Hepatocyte (in vitro differentiated cells): ENCODE measurements around the gene LRCOL1. TPM values are rescaled to one million over a fixed set of nuclear protein-coding genes. Genes with fewer than 3 reads are reported as not detected.

Experiments used
- DNase-seq: peaks from one replicate; pipeline ENCODE4 v3.0.0-alpha.2; 2016; ENCODE audit warnings: low spot score
- H2AFZ ChIP-seq: fragments of 200-600 bp; sonication (generic); 2 replicates; pipeline ENCODE4 v1.6.0; 2016; ENCODE audit warnings: antibody characterized with exemption, mild to moderate bottlenecking
- H3K27ac ChIP-seq: fragments of 200-600 bp; sonication (generic); 2 replicates; pipeline ENCODE4 v1.5.1; 2016; ENCODE audit warnings: mild to moderate bottlenecking
- H3K27me3 ChIP-seq: fragments of 200-600 bp; sonication (generic); 2 replicates; pipeline ENCODE4 v1.6.1; 2016
- H3K36me3 ChIP-seq: fragments of 200-600 bp; sonication (generic); replicated peaks from 2 replicates; pipeline ENCODE4 v1.5.1; 2016; ENCODE audit warnings: low read depth; ENCODE audit not compliant: insufficient read depth
- H3K4me1 ChIP-seq: fragments of 200-600 bp; sonication (generic); 2 replicates; pipeline ENCODE4 v1.5.1; 2016; ENCODE audit warnings: mild to moderate bottlenecking, moderate library complexity; ENCODE audit not compliant: insufficient read depth
- H3K4me2 ChIP-seq: fragments of 200-600 bp; sonication (generic); 2 replicates; pipeline ENCODE4 v1.6.0; 2016
- H3K4me3 ChIP-seq: fragments of 200-600 bp; sonication (generic); 2 replicates; pipeline ENCODE4 v1.5.1; 2016; ENCODE audit warnings: mild to moderate bottlenecking
- H3K79me2 ChIP-seq: fragments of 200-600 bp; sonication (generic); 2 replicates; pipeline ENCODE4 v1.6.0; 2017; ENCODE audit warnings: mild to moderate bottlenecking
- H3K9me2 ChIP-seq: fragments of 200-600 bp; sonication (generic); replicated peaks from 2 replicates; pipeline ENCODE4 v1.6.0; 2017; ENCODE audit warnings: mild to moderate bottlenecking; ENCODE audit not compliant: insufficient read depth
- H3K9me3 ChIP-seq: fragments of 200-600 bp; sonication (generic); 2 replicates; pipeline ENCODE4 v1.5.1; 2016; ENCODE audit warnings: low read depth, mild to moderate bottlenecking
- H4K20me1 ChIP-seq: fragments of 200-600 bp; sonication (generic); 2 replicates; pipeline ENCODE4 v1.6.0; 2016; ENCODE audit warnings: mild to moderate bottlenecking; ENCODE audit not compliant: insufficient read depth, poor library complexity, severe bottlenecking
- CTCF ChIP-seq: fragments of 200-600 bp; sonication (generic); IDR thresholded peaks from 2 replicates; pipeline ENCODE4 v1.5.1; 2016; ENCODE audit warnings: antibody characterized with exemption, mild to moderate bottlenecking; ENCODE audit not compliant: poor library complexity
- EZH2 ChIP-seq: fragments of 200-600 bp; sonication (generic); IDR thresholded peaks from 2 replicates; pipeline ENCODE4 v1.6.1; 2016; ENCODE audit warnings: antibody characterized with exemption, mild to moderate bottlenecking, borderline replicate concordance
- EZH2phosphoT487 ChIP-seq: fragments of 200-600 bp; sonication (generic); IDR thresholded peaks from one replicate; pipeline ENCODE4 v1.6.1; 2018; ENCODE audit warnings: antibody characterized with exemption, mild to moderate bottlenecking, low read depth, moderate library complexity; ENCODE audit not compliant: unreplicated experiment, severe bottlenecking
- WGBS: methylation state at CpG from one replicate; pipeline ENCODE4 v1.1.6; 2016; ENCODE audit warnings: low lambda C conversion rate; ENCODE audit errors: missing lambda C conversion rate; 5-methylcytosine and 5-hydroxymethylcytosine counted together
- polyA plus RNA-seq: library from polyadenylated mRNA; unstranded; fragments of >200 nt; fragmentation: Nextera tagmentation; extraction: Ambion mirVana; gene quantifications from 2 replicates; pipeline ENCODE4 v1.2.1, GENCODE V29; 2016
- total RNA-seq: library from RNA; depleted of rRNA; stranded (reverse); fragments of >200 nt; gene quantifications from 2 replicates; pipeline ENCODE4 v1.2.3, GENCODE V29; 2014

Gene LRCOL1
- total and polyA plus RNA-seq, 2 experiments from 2014 or later, result 0.28 TPM; not detected in 1

- Histone ChIP-seq H3K9me2 (no peaks in the 10 kb centered on the region), H3K9me3 (no peaks in the 10 kb centered on the region), H3K4me3 (no peak overlapping the region), H3K36me3 (no peaks in the 10 kb centered on the region), H4K20me1 (no peaks in the 10 kb centered on the region), H3K27me3 (no peaks in the 10 kb centered on the region), H3K4me2 (no peak overlapping the region), H3K79me2 (no peaks in the 10 kb centered on the region), H3K27ac (no peak overlapping the region), H3K4me1 (no peaks in the 10 kb centered on the region), H2AFZ (no peak overlapping the region)
- no peak for DNase-seq
- 98% methylated on average over 24 of the region's 24 CpGs for WGBS
- TF ChIP-seq EZH2 (no peak), CTCF (no peak), EZH2phosphoT487 (no peak)
Measured at GRCh38 chr12:132625731-132626430, 15.5 kb upstream of the LRCOL1 start.

GRCh38 chr12:132624910-132625630 is 14.7 kb upstream of the LRCOL1 start:
- Histone ChIP-seq H3K4me1 (no peaks in the 10 kb centered on the region), H2AFZ (no peak overlapping the region), H3K9me3 (no peaks in the 10 kb centered on the region), H3K4me2 (no peak overlapping the region), H3K79me2 (no peaks in the 10 kb centered on the region), H4K20me1 (no peaks in the 10 kb centered on the region), H3K27me3 (peaks cover 4% of the 10 kb centered on the region), H3K4me3 (no peak overlapping the region), H3K36me3 (no peaks in the 10 kb centered on the region), H3K27ac (no peak overlapping the region), H3K9me2 (no peaks in the 10 kb centered on the region)
- TF ChIP-seq EZH2phosphoT487, result no peak
- no peak for DNase-seq
- WGBS, result 93% methylated on average over 32 of the region's 32 CpGs

GRCh38 chr12:132624186-132624855 is 13.9 kb upstream of the LRCOL1 start:
- H3K27ac ChIP-seq, result no peak overlapping the region
- no peaks in the 10 kb centered on the region for H4K20me1 ChIP-seq
- no peak overlapping the region for H3K4me2 ChIP-seq
- TF ChIP-seq EZH2 (no peak), CTCF (no peak), EZH2phosphoT487 (no peak)
- DNase-seq, result no peak
- H3K36me3 ChIP-seq, result no peaks in the 10 kb centered on the region
- no peaks in the 10 kb centered on the region for H3K4me1 ChIP-seq
- H3K27me3 ChIP-seq, result peaks cover 12% of the 10 kb centered on the region
- H3K79me2 ChIP-seq, result no peaks in the 10 kb centered on the region
- no peaks in the 10 kb centered on the region for H3K9me2 ChIP-seq
- no peak overlapping the region for H3K4me3 ChIP-seq
- H2AFZ ChIP-seq, result no peak overlapping the region
- no peaks in the 10 kb centered on the region for H3K9me3 ChIP-seq
- WGBS, result 95% methylated on average over 22 of the region's 22 CpGs
